Measurements from ENCODE around the gene GLI3.

GLI3 gene

GRCh38 chr7:42110333-42110732, 126.7 kb downstream of the GLI3 start:
- no peaks in the 10 kb centered on the region for H3K4me1 ChIP-seq (ENCODE audit: low read length)
- H2AFZ ChIP-seq (ENCODE audit: low read depth, low read length): no peak overlapping the region
- H3K27ac ChIP-seq (ENCODE audit: low read length): no peak overlapping the region
- H4K20me1 ChIP-seq (ENCODE audit: insufficient read depth, low read length): no peaks in the 10 kb centered on the region
- H3K36me3 ChIP-seq (replicated peaks; ENCODE audit: low read depth, low read length): no peaks in the 10 kb centered on the region
- no peak overlapping the region for H3K4me2 ChIP-seq (ENCODE audit: low read length)
- no peak for TF ChIP-seq CTCF (IDR thresholded peaks at IDR 0.05; ENCODE audit: low read depth, low read length)
- H3K79me2 ChIP-seq (ENCODE audit: low read length): no peaks in the 10 kb centered on the region
- H3K9me3 ChIP-seq (ENCODE audit: insufficient read depth, low read length): no peaks in the 10 kb centered on the region
- no peak overlapping the region for H3K9ac ChIP-seq (ENCODE audit: low read length)
- H3K27me3 ChIP-seq (ENCODE audit: low read depth, low read length): no peaks in the 10 kb centered on the region
- H3K4me3 ChIP-seq (ENCODE audit: low read length): no peak overlapping the region

GRCh38 chr7:42108803-42109528, 128.0 kb downstream of the GLI3 start:
- no peaks in the 10 kb centered on the region for H4K20me1 ChIP-seq (ENCODE audit: insufficient read depth, low read length)
- H3K4me2 ChIP-seq (ENCODE audit: low read length): no peak overlapping the region
- no peak overlapping the region for H2AFZ ChIP-seq (ENCODE audit: low read depth, low read length)
- no peaks in the 10 kb centered on the region for H3K9me3 ChIP-seq (ENCODE audit: insufficient read depth, low read length)
- no peaks in the 10 kb centered on the region for H3K4me1 ChIP-seq (ENCODE audit: low read length)
- TF ChIP-seq CTCF (IDR thresholded peaks at IDR 0.05; ENCODE audit: low read depth, low read length): no peak
- TF ChIP-seq EZH2phosphoT487 (IDR thresholded peaks at IDR 0.05; ENCODE audit: low read depth): no peak
- H3K4me3 ChIP-seq (ENCODE audit: low read length): no peak overlapping the region
- H3K36me3 ChIP-seq (replicated peaks; ENCODE audit: low read depth, low read length): no peaks in the 10 kb centered on the region
- no peaks in the 10 kb centered on the region for H3K27me3 ChIP-seq (ENCODE audit: low read depth, low read length)
- no peak overlapping the region for H3K27ac ChIP-seq (ENCODE audit: low read length)
- no peak overlapping the region for H3K9ac ChIP-seq (ENCODE audit: low read length)
- no peaks in the 10 kb centered on the region for H3K79me2 ChIP-seq (ENCODE audit: low read length)

- H2AFZ ChIP-seq (ENCODE audit: low read depth, low read length): no peak overlapping the region
- H3K4me1 ChIP-seq (ENCODE audit: low read length): no peaks in the 10 kb centered on the region
- H3K4me3 ChIP-seq (ENCODE audit: low read length): no peak overlapping the region
- no peaks in the 10 kb centered on the region for H3K36me3 ChIP-seq (replicated peaks; ENCODE audit: low read depth, low read length)
- H4K20me1 ChIP-seq (ENCODE audit: insufficient read depth, low read length): no peaks in the 10 kb centered on the region
- H3K4me2 ChIP-seq (ENCODE audit: low read length): no peak overlapping the region
- H3K79me2 ChIP-seq (ENCODE audit: low read length): no peaks in the 10 kb centered on the region
- no peak overlapping the region for H3K9ac ChIP-seq (ENCODE audit: low read length)
- no peaks in the 10 kb centered on the region for H3K9me3 ChIP-seq (ENCODE audit: insufficient read depth, low read length)
- no peaks in the 10 kb centered on the region for H3K27me3 ChIP-seq (ENCODE audit: low read depth, low read length)
- TF ChIP-seq EZH2phosphoT487 (IDR thresholded peaks at IDR 0.05; ENCODE audit: low read depth) (no peak), CTCF (IDR thresholded peaks at IDR 0.05; ENCODE audit: low read depth, low read length) (no peak)
- no peak overlapping the region for H3K27ac ChIP-seq (ENCODE audit: low read length)
These were observed 129.3 kb downstream of the GLI3 start for GRCh38 chr7:42107484-42108240.

GRCh38 chr7:42106562-42106961, 130.4 kb downstream of the GLI3 start:
- no peaks in the 10 kb centered on the region for H3K4me1 ChIP-seq (ENCODE audit: low read length)
- no peaks in the 10 kb centered on the region for H3K36me3 ChIP-seq (replicated peaks; ENCODE audit: low read depth, low read length)
- no peak overlapping the region for H3K9ac ChIP-seq (ENCODE audit: low read length)
- H2AFZ ChIP-seq (ENCODE audit: low read depth, low read length): no peak overlapping the region
- H3K27me3 ChIP-seq (ENCODE audit: low read depth, low read length): no peaks in the 10 kb centered on the region
- H4K20me1 ChIP-seq (ENCODE audit: insufficient read depth, low read length): no peaks in the 10 kb centered on the region
- no peak overlapping the region for H3K27ac ChIP-seq (ENCODE audit: low read length)
- H3K9me3 ChIP-seq (ENCODE audit: insufficient read depth, low read length): no peaks in the 10 kb centered on the region
- no peak overlapping the region for H3K4me2 ChIP-seq (ENCODE audit: low read length)
- no peak overlapping the region for H3K4me3 ChIP-seq (ENCODE audit: low read length)
- no peak for TF ChIP-seq CTCF (IDR thresholded peaks at IDR 0.05; ENCODE audit: low read depth, low read length)
- TF ChIP-seq EZH2phosphoT487 (IDR thresholded peaks at IDR 0.05; ENCODE audit: low read depth): no peak
- no peaks in the 10 kb centered on the region for H3K79me2 ChIP-seq (ENCODE audit: low read length)

Measured in OCI-LY3 (cell line).